Activated T-cell treated with anti-CD3 and anti-CD28 coated beads, Interleukin-2, amount 50 U/mL, for 72 hours (primary cell): ENCODE measurements around the gene PNKD. TPM values are rescaled to one million over a fixed set of nuclear protein-coding genes. Genes with fewer than 3 reads are reported as not detected.

Experiments used
- ATAC-seq, 2 donors: fragments of 150-1000 bp; cut with Tn5 transposase; replicated peaks in 1 of 2; 2 replicates each; pipeline ENCODE4 v1.10.0; 2021; ENCODE audit warnings: moderate library complexity in 2 of 2, mild to moderate bottlenecking in 1 of 2
- DNase-seq, 2 donors: peaks; one replicate each; pipeline ENCODE4 v3.0.0; 2021 to 2022; ENCODE audit warnings: mixed read lengths in 1 of 2
- H3K27ac Mint-ChIP-seq: one replicate; pipeline ENCODE4 v1.8.0; 2022; ENCODE audit warnings: mild to moderate bottlenecking, moderate library complexity, mixed read lengths
- H3K27me3 Mint-ChIP-seq: one replicate; pipeline ENCODE4 v1.8.0; 2022; ENCODE audit warnings: low read depth, mixed read lengths
- H3K36me3 Mint-ChIP-seq, 2 donors: one replicate each; pipeline ENCODE4 v1.8.0; 2022; ENCODE audit warnings: mixed read lengths in 2 of 2, mild to moderate bottlenecking in 1 of 2; ENCODE audit not compliant: insufficient read depth in 2 of 2
- H3K4me1 Mint-ChIP-seq: one replicate; pipeline ENCODE4 v1.8.0; 2022; ENCODE audit warnings: low read depth, mixed read lengths
- H3K4me3 Mint-ChIP-seq, 2 donors: one replicate each; pipeline ENCODE4 v1.8.0; 2022; ENCODE audit warnings: mild to moderate bottlenecking in 2 of 2, mixed read lengths in 2 of 2, moderate library complexity in 2 of 2
- H3K9me3 Mint-ChIP-seq, 2 donors: one replicate each; pipeline ENCODE4 v1.8.0; 2022; ENCODE audit warnings: mixed read lengths in 2 of 2
- total RNA-seq, 2 donors: library from RNA; stranded (reverse); gene quantifications; one replicate each; pipeline ENCODE4 v1.2.3, GENCODE V29; 2022

Gene PNKD
- total RNA-seq, 2 donors from 2014 or later = 14.7 to 17.7 TPM

GRCh38 chr2:218383892-218384519 is 113.7 kb downstream of the PNKD start:
- Mint-ChIP-seq H3K4me3 (no peak overlapping the region), H3K4me1 (peaks cover 4% of the 10 kb centered on the region), H3K27me3 (peaks cover 6% of the 10 kb centered on the region), H3K9me3 (no peaks in the 10 kb centered on the region), H3K27ac (no peak overlapping the region), H3K36me3 (no peaks in the 10 kb centered on the region)
- ATAC-seq (no peak), DNase-seq (no peak)

- H3K9me3 Mint-ChIP-seq = no peaks in the 10 kb centered on the region
- no peak for DNase-seq
- H3K27ac Mint-ChIP-seq = no peak overlapping the region
- H3K27me3 Mint-ChIP-seq = peaks cover 6% of the 10 kb centered on the region
- ATAC-seq = no peak
- peaks cover 4% of the 10 kb centered on the region for H3K4me1 Mint-ChIP-seq
- H3K36me3 Mint-ChIP-seq = no peaks in the 10 kb centered on the region
- no peak overlapping the region for H3K4me3 Mint-ChIP-seq
Measured at GRCh38 chr2:218384975-218385374, 114.7 kb downstream of the PNKD start.

- Mint-ChIP-seq H3K36me3 (no peaks in the 10 kb centered on the region), H3K27me3 (peaks cover 6% of the 10 kb centered on the region), H3K4me1 (peaks cover 4% of the 10 kb centered on the region), H3K9me3 (no peaks in the 10 kb centered on the region), H3K27ac (no peak overlapping the region), H3K4me3 (no peak overlapping the region)
- no peak for DNase-seq
- ATAC-seq = peak in 1 of 2 donors; percentile 15
Measured at GRCh38 chr2:218386505-218387368, 116.4 kb downstream of the PNKD start.

GRCh38 chr2:218387369-218388194 is 117.3 kb downstream of the PNKD start:
- no peak for DNase-seq
- peaks cover 4% of the 10 kb centered on the region for H3K4me1 Mint-ChIP-seq
- no peaks in the 10 kb centered on the region for H3K36me3 Mint-ChIP-seq
- H3K9me3 Mint-ChIP-seq = no peaks in the 10 kb centered on the region
- ATAC-seq = peak; percentile 40 to 59
- peaks cover 6% of the 10 kb centered on the region for H3K27me3 Mint-ChIP-seq
- H3K27ac Mint-ChIP-seq = no peak overlapping the region
- H3K4me3 Mint-ChIP-seq = peak overlapping the region; percentile 10 to 32

- no peak for DNase-seq
- H3K27ac Mint-ChIP-seq = no peak overlapping the region
- H3K9me3 Mint-ChIP-seq = no peaks in the 10 kb centered on the region
- ATAC-seq = no peak
- no peak overlapping the region for H3K4me3 Mint-ChIP-seq
- no peaks in the 10 kb centered on the region for H3K36me3 Mint-ChIP-seq
- H3K4me1 Mint-ChIP-seq = peaks cover 11% of the 10 kb centered on the region
- H3K27me3 Mint-ChIP-seq = peaks cover 6% of the 10 kb centered on the region
Measured at GRCh38 chr2:218389333-218390150, 119.2 kb downstream of the PNKD start.

GRCh38 chr2:218391202-218391601 is 120.9 kb downstream of the PNKD start:
- H3K4me1 Mint-ChIP-seq = peaks cover 19% of the 10 kb centered on the region
- ATAC-seq (no peak), DNase-seq (no peak)
- H3K27ac Mint-ChIP-seq = no peak overlapping the region
- H3K9me3 Mint-ChIP-seq = no peaks in the 10 kb centered on the region
- H3K36me3 Mint-ChIP-seq = no peaks in the 10 kb centered on the region
- no peak overlapping the region for H3K4me3 Mint-ChIP-seq
- peaks cover 6% of the 10 kb centered on the region for H3K27me3 Mint-ChIP-seq

GRCh38 chr2:218392459-218392858 is 122.1 kb downstream of the PNKD start:
- no peak overlapping the region for H3K27ac Mint-ChIP-seq
- no peak for ATAC-seq

GRCh38 chr2:218392891-218393462 is 122.7 kb downstream of the PNKD start:
- Mint-ChIP-seq H3K36me3 (peaks cover 0 to 2% of the 10 kb centered on the region in 2 donors), H3K27me3 (peaks cover 14% of the 10 kb centered on the region), H3K27ac (no peak overlapping the region), H3K9me3 (no peaks in the 10 kb centered on the region), H3K4me1 (peaks cover 32% of the 10 kb centered on the region), H3K4me3 (no peak overlapping the region)
- ATAC-seq = no peak
- no peak for DNase-seq

More at GRCh38 chr2:218392459-218392858, 122.1 kb downstream of the PNKD start:
- Mint-ChIP-seq H3K4me1 (peaks cover 27% of the 10 kb centered on the region), H3K4me3 (no peak overlapping the region), H3K9me3 (no peaks in the 10 kb centered on the region), H3K27me3 (peaks cover 9% of the 10 kb centered on the region), H3K36me3 (peaks cover 0 to 2% of the 10 kb centered on the region in 2 donors)
- no peak for DNase-seq

- Mint-ChIP-seq H3K27ac (no peak overlapping the region), H3K4me3 (no peak overlapping the region), H3K4me1 (peaks cover 34% of the 10 kb centered on the region), H3K27me3 (peaks cover 15% of the 10 kb centered on the region), H3K36me3 (peaks cover 0 to 2% of the 10 kb centered on the region in 2 donors), H3K9me3 (no peaks in the 10 kb centered on the region)
- DNase-seq (no peak), ATAC-seq (no peak)
Measured at GRCh38 chr2:218393750-218394290, 123.5 kb downstream of the PNKD start.

GRCh38 chr2:218394298-218395089 is 124.2 kb downstream of the PNKD start:
- Mint-ChIP-seq H3K4me3 (no peak overlapping the region), H3K36me3 (peaks cover 0 to 2% of the 10 kb centered on the region in 2 donors), H3K9me3 (no peaks in the 10 kb centered on the region), H3K27me3 (peaks cover 15% of the 10 kb centered on the region), H3K27ac (no peak overlapping the region), H3K4me1 (peaks cover 34% of the 10 kb centered on the region)
- ATAC-seq (no peak), DNase-seq (no peak)

GRCh38 chr2:218395090-218395444 is 124.7 kb downstream of the PNKD start:
- no peak for DNase-seq
- Mint-ChIP-seq H3K36me3 (peaks cover 0 to 2% of the 10 kb centered on the region in 2 donors), H3K4me3 (no peak overlapping the region), H3K4me1 (peaks cover 34% of the 10 kb centered on the region), H3K9me3 (no peaks in the 10 kb centered on the region), H3K27me3 (peaks cover 15% of the 10 kb centered on the region), H3K27ac (no peak overlapping the region)
- no peak for ATAC-seq
